SK-N-SH treated with all-trans-retinoic acid at 6 μM for 48 hours (cell line): ENCODE measurements around the gene DNAH9.

ENCODE experiments used
- ATAC-seq: fragments of 200-7000 bp; cut with Tn5 transposase; 3 replicates; pipeline ENCODE4 v1.9.1; 2020; ENCODE audit warnings: mild to moderate bottlenecking, moderate library complexity
- ARNTL ChIP-seq: fragments of 450-650 bp; formaldehyde crosslinking; IDR thresholded peaks from 2 replicates; pipeline ENCODE4 v1.5.0; 2020; ENCODE audit warnings: low read depth, mild to moderate bottlenecking, moderate library complexity, borderline replicate concordance
- BACH2 ChIP-seq: fragments of 250-450 bp; sonication (Bioruptor Pico); IDR thresholded peaks from 2 replicates; pipeline ENCODE4 v1.9.0; 2021; ENCODE audit warnings: mild to moderate bottlenecking, borderline replicate concordance
- CREB5 ChIP-seq: fragments of 250-450 bp; sonication (Bioruptor Pico); IDR thresholded peaks from 2 replicates; pipeline ENCODE4 v1.5.1; 2020; ENCODE audit warnings: low read depth, mild to moderate bottlenecking, moderate library complexity
- CSDC2 ChIP-seq: fragments of 250-450 bp; sonication (Bioruptor Pico); IDR thresholded peaks from 2 replicates; pipeline ENCODE4 v1.5.0; 2020; ENCODE audit warnings: mild to moderate bottlenecking, moderate library complexity
- CSRNP3 ChIP-seq: fragments of 250-450 bp; sonication (Bioruptor Pico); IDR thresholded peaks from 2 replicates; pipeline ENCODE4 v1.5.1; 2021; ENCODE audit warnings: mild to moderate bottlenecking, moderate library complexity
- ESRRG ChIP-seq: fragments of 250-450 bp; sonication (Bioruptor Pico); IDR thresholded peaks from 2 replicates; pipeline ENCODE4 v1.6.1; 2021; ENCODE audit warnings: mild to moderate bottlenecking
- ISL1 ChIP-seq: fragments of 250-450 bp; sonication (Bioruptor Pico); IDR thresholded peaks from 2 replicates; pipeline ENCODE4 v2.1.2; 2022; ENCODE audit warnings: mild to moderate bottlenecking, moderate library complexity
- PATZ1 ChIP-seq: fragments of 250-450 bp; sonication (Bioruptor Pico); IDR thresholded peaks from 2 replicates; pipeline ENCODE4 v1.8.0; 2020; ENCODE audit warnings: mild to moderate bottlenecking, moderate library complexity, borderline replicate concordance
- PPARA ChIP-seq: fragments of 250-450 bp; sonication (Bioruptor Pico); IDR thresholded peaks from 2 replicates; pipeline ENCODE4 v1.5.0; 2020; ENCODE audit warnings: mild to moderate bottlenecking, borderline replicate concordance
- RARB ChIP-seq: fragments of 250-450 bp; sonication (Bioruptor Pico); IDR thresholded peaks from 2 replicates; pipeline ENCODE4 v1.8.0; 2021; ENCODE audit warnings: mild to moderate bottlenecking, moderate library complexity
- SNAI2 ChIP-seq: fragments of 250-450 bp; sonication (Bioruptor Pico); IDR thresholded peaks from 2 replicates; pipeline ENCODE4 v1.5.0; 2020; ENCODE audit warnings: mild to moderate bottlenecking, moderate library complexity
- TCF4 ChIP-seq: fragments of 250-450 bp; sonication (Bioruptor Pico); IDR thresholded peaks from 2 replicates; pipeline ENCODE4 v1.8.0; 2021; ENCODE audit warnings: mild to moderate bottlenecking, moderate library complexity, borderline replicate concordance
- TOX ChIP-seq: fragments of 250-450 bp; sonication (Bioruptor Pico); IDR thresholded peaks from 2 replicates; pipeline ENCODE4 v1.8.0; 2021; ENCODE audit warnings: mild to moderate bottlenecking, moderate library complexity, borderline replicate concordance
- ZC3H10 ChIP-seq: fragments of 250-450 bp; sonication (Bioruptor Pico); IDR thresholded peaks from 2 replicates; pipeline ENCODE4 v1.5.1; 2021; ENCODE audit warnings: mild to moderate bottlenecking, moderate library complexity
- ZFP3 ChIP-seq: fragments of 250-450 bp; sonication (Bioruptor Pico); IDR thresholded peaks from 2 replicates; pipeline ENCODE4 v1.5.0; 2020; ENCODE audit warnings: mild to moderate bottlenecking, moderate library complexity
- ZFP30 ChIP-seq: fragments of 450-650 bp; formaldehyde crosslinking; IDR thresholded peaks from 2 replicates; pipeline ENCODE4 v1.5.0; 2022; ENCODE audit warnings: mild to moderate bottlenecking, moderate library complexity
- ZNF70 ChIP-seq: fragments of 450-650 bp; formaldehyde crosslinking; IDR thresholded peaks from 2 replicates; pipeline ENCODE4 v1.5.0; 2020; ENCODE audit warnings: mild to moderate bottlenecking, moderate library complexity
- ZNF8 ChIP-seq: fragments of 450-650 bp; formaldehyde crosslinking; IDR thresholded peaks from 2 replicates; pipeline ENCODE4 v1.5.0; 2020; ENCODE audit warnings: mild to moderate bottlenecking, moderate library complexity
- TF ChIP-seq, protein P1 (sequence below): fragments of 250-450 bp; sonication (Bioruptor Pico); IDR thresholded peaks from 2 replicates; pipeline ENCODE4 v1.5.0; 2020; ENCODE audit warnings: mild to moderate bottlenecking, moderate library complexity
- TF ChIP-seq, protein P2 (sequence below): fragments of 250-450 bp; sonication (Bioruptor Pico); IDR thresholded peaks from 2 replicates; pipeline ENCODE4 v1.8.0; 2021; ENCODE audit warnings: low read depth, mild to moderate bottlenecking, moderate library complexity, borderline replicate concordance

Gene DNAH9

DNA sequence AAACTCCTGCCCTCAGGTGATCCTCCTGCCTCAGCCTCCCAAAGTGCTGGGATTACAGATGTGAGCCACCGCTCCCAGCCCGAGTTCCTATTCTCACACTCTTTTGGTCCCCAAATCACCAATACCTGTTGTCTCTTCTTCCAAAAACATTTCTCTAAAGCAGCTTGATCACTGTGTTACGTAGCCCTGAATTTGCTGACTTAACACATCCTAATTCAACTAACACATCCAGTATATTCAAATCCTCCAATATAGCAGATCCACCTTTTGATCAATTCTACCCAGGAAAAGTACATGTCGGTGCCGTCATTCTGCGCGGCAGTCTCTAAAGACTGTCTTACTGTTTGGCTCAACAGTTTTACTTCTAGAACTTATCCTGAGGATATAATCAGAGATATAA lies 207.7 kb downstream of the DNAH9 start:
- no peak for ATAC-seq
- TF ChIP-seq ARNTL (CRISPR knock-in tag) (no peak), PATZ1 (CRISPR knock-in tag) (no peak), ZFP3 (CRISPR knock-in tag) (no peak), PPARA (no peak)
- TF ChIP-seq, protein P1, sequence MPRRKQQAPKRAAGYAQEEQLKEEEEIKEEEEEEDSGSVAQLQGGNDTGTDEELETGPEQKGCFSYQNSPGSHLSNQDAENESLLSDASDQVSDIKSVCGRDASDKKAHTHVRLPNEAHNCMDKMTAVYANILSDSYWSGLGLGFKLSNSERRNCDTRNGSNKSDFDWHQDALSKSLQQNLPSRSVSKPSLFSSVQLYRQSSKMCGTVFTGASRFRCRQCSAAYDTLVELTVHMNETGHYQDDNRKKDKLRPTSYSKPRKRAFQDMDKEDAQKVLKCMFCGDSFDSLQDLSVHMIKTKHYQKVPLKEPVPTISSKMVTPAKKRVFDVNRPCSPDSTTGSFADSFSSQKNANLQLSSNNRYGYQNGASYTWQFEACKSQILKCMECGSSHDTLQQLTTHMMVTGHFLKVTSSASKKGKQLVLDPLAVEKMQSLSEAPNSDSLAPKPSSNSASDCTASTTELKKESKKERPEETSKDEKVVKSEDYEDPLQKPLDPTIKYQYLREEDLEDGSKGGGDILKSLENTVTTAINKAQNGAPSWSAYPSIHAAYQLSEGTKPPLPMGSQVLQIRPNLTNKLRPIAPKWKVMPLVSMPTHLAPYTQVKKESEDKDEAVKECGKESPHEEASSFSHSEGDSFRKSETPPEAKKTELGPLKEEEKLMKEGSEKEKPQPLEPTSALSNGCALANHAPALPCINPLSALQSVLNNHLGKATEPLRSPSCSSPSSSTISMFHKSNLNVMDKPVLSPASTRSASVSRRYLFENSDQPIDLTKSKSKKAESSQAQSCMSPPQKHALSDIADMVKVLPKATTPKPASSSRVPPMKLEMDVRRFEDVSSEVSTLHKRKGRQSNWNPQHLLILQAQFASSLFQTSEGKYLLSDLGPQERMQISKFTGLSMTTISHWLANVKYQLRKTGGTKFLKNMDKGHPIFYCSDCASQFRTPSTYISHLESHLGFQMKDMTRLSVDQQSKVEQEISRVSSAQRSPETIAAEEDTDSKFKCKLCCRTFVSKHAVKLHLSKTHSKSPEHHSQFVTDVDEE (CRISPR knock-in tag): no peak

- no peak for ATAC-seq
Observed at GRCh38 chr17:11807606-11808005, 209.3 kb downstream of the DNAH9 start.

More at GRCh38 chr17:11807606-11808005, 209.3 kb downstream of the DNAH9 start:
- TF ChIP-seq TOX (CRISPR knock-in tag) (no peak), ZFP3 (CRISPR knock-in tag) (no peak), TCF4 (CRISPR knock-in tag) (no peak), ZC3H10 (no peak), CSRNP3 (no peak), ISL1 (CRISPR knock-in tag) (no peak), RARB (CRISPR knock-in tag) (no peak), ESRRG (CRISPR knock-in tag) (no peak), BACH2 (CRISPR knock-in tag) (no peak), CREB5 (CRISPR knock-in tag) (no peak), ZFP30 (no peak), SNAI2 (CRISPR knock-in tag) (no peak), PATZ1 (CRISPR knock-in tag) (no peak), ZNF8 (CRISPR knock-in tag) (no peak), CSDC2 (CRISPR knock-in tag) (no peak), ZNF70 (no peak), PPARA (no peak)
- TF ChIP-seq, protein P2, sequence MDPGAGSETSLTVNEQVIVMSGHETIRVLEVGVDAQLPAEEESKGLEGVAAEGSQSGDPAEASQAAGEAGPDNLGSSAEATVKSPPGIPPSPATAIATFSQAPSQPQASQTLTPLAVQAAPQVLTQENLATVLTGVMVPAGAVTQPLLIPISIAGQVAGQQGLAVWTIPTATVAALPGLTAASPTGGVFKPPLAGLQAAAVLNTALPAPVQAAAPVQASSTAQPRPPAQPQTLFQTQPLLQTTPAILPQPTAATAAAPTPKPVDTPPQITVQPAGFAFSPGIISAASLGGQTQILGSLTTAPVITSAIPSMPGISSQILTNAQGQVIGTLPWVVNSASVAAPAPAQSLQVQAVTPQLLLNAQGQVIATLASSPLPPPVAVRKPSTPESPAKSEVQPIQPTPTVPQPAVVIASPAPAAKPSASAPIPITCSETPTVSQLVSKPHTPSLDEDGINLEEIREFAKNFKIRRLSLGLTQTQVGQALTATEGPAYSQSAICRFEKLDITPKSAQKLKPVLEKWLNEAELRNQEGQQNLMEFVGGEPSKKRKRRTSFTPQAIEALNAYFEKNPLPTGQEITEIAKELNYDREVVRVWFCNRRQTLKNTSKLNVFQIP (CRISPR knock-in tag): no peak
